Cardiac fibroblast (primary cell): ENCODE data around the gene PCSK7.
"Not testable (repeated sequence)": the region's sequence is repeated elsewhere in the genome, so short reads cannot be mapped to it uniquely, and the experiment has no call there.

Experiments
- DNase-seq, 2 donors: peaks; one replicate each; pipeline versions ENCODE4 v3.0.0 to v3.0.0-alpha.2; 2010; ENCODE audit warnings: low read depth in 2 of 2
- H3K4me3 ChIP-seq, 2 donors: replicated peaks in 1 of 2; 1 replicate in 1 of 2; 2 replicates in 1 of 2; pipeline ENCODE4 v1.5.1; 2011; ENCODE audit warnings: low read depth in 2 of 2, low read length in 2 of 2, mild to moderate bottlenecking in 2 of 2, moderate library complexity in 1 of 2
- CTCF ChIP-seq: IDR thresholded peaks from one replicate; pipeline ENCODE4 v1.5.1; 2011; ENCODE audit warnings: low read depth, mild to moderate bottlenecking, low read length, inconsistent platforms

PCSK7 gene

GRCh38 chr11:117217141-117218084, 14.5 kb downstream of the PCSK7 start:
- DNase-seq, result peak; percentile 79 to 98
- peak overlapping the region in 1 of 2 donors; percentile 2 for H3K4me3 ChIP-seq
- no peak for TF ChIP-seq CTCF

- TF ChIP-seq CTCF, result no peak
- H3K4me3 ChIP-seq, result no peak overlapping the region
- no peak for DNase-seq
Measured at GRCh38 chr11:117214404-117215110, 17.3 kb downstream of the PCSK7 start.

GRCh38 chr11:117212697-117213355, 19.0 kb downstream of the PCSK7 start:
- H3K4me3 ChIP-seq, result no peak overlapping the region
- DNase-seq, result no peak
- no peak for TF ChIP-seq CTCF

GRCh38 chr11:117210620-117211019, 21.3 kb downstream of the PCSK7 start:
- no peak for TF ChIP-seq CTCF
- no peak overlapping the region for H3K4me3 ChIP-seq
- peak in 1 of 2 donors; percentile 27 for DNase-seq

GRCh38 chr11:117209351-117210125, 22.3 kb downstream of the PCSK7 start:
- H3K4me3 ChIP-seq, result not testable (repeated sequence)
- peak; percentile 48 to 61 for DNase-seq

- H3K4me3 ChIP-seq, result not testable (repeated sequence)
- peak; percentile 40 for DNase-seq
Measured at GRCh38 chr11:117208710-117209109, 23.2 kb downstream of the PCSK7 start.

DNA sequence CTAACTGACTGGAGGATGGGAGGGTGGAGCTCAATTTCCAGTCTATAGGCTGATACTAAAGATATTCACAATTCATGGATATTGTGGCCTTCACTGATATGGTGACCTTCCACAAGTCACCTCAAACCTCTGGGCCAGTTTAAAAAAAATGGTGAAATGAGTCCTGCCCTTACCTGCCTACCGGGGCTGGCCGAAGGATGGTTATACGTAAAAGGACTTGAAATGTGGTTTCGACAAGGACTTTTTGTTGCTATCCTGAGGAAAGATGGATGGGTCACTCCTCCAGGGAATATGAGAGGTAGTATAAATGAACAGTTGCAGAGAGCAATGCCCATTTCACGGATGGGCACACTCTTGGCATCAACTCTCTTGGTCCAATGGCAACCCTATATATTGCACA, 24.4 kb downstream of the PCSK7 start:
- DNase-seq, result not testable (repeated sequence)

GRCh38 chr11:117206859-117207258, 25.0 kb downstream of the PCSK7 start:
- H3K4me3 ChIP-seq, DNase-seq: not testable (repeated sequence)

More for the DNA sequence above, 24.4 kb downstream of the PCSK7 start:
- not testable (repeated sequence) for H3K4me3 ChIP-seq

- not testable (repeated sequence) for H3K4me3 ChIP-seq, DNase-seq
Measured at GRCh38 chr11:117206111-117206510, 25.8 kb downstream of the PCSK7 start.
